Stimulated activated CD8-positive, alpha-beta memory T cell treated with anti-CD3 and anti-CD28 coated beads, Interleukin-4, amount 100 ng/mL, for 48 hours (primary cell): ENCODE results near the gene HOXA9.

Experiments used
- DNase-seq: peaks from one replicate; pipeline ENCODE4 v3.0.0-alpha.2; 2020

HOXA9 gene

DNA sequence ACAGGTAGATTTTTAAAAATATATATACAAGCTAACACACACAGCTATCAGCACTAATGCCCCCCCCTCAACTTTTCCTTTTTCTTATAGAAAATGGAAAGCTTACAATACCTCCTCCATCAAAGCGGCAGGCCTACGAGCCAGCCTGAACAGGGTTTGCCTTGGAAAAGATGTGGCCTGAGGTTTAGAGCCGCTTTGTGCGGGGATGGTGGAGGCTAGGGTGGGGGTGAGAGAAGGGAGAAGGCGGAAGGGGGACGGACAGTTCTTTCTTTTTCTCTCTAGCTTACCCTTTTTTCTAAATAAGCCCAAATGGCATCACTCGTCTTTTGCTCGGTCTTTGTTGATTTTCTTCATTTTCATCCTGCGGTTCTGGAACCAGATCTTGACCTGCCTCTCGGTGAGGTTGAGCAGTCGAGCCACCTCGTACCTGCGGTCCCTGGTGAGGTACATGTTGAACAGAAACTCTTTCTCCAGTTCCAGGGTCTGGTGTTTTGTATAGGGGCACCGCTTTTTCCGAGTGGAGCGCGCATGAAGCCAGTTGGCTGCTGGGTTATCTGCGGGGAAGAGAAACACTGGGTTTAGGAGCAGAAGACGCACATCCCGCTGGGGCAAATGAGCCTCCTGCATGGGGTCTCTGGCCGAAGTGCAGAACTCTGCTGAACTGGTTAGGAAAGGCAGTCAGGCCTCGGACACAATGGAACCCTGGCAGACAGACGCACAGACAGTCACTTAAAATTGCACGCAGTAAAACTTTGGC is 1.9 kb downstream of the HOXA9 start:
- DNase-seq: no peak

DNA sequence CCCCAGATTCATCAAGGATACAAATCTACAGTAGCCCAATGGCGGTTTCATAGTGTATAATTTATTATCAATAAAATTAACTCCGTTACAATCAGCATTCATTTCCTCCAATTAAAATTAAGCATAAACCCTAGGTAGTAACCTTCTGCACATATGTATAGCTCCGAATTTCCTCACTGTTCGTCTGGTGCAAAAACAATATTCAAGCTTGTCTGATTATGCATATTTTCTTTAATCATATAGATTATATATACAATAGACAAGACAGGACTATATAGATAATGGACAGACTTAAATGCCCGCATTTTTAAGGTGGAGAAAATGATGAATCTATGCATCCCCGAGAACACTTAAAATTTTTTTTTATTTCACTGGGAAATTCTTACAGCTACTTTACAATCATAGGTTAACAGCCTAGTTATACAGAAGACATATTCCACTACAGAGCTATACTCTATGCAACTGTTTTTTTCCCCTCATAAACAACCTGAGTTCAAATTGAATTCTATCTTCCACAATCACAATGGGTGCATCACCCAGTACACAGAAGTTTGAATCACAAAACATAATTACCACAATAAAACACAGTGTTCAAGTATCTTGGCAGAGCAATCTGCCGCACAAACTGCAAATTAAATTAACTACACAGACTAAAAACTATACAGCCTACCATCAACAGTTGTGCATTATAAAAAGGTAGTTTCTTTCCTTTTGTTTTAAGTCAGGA is 2.6 kb downstream of the HOXA9 start:
- no peak for DNase-seq

DNA sequence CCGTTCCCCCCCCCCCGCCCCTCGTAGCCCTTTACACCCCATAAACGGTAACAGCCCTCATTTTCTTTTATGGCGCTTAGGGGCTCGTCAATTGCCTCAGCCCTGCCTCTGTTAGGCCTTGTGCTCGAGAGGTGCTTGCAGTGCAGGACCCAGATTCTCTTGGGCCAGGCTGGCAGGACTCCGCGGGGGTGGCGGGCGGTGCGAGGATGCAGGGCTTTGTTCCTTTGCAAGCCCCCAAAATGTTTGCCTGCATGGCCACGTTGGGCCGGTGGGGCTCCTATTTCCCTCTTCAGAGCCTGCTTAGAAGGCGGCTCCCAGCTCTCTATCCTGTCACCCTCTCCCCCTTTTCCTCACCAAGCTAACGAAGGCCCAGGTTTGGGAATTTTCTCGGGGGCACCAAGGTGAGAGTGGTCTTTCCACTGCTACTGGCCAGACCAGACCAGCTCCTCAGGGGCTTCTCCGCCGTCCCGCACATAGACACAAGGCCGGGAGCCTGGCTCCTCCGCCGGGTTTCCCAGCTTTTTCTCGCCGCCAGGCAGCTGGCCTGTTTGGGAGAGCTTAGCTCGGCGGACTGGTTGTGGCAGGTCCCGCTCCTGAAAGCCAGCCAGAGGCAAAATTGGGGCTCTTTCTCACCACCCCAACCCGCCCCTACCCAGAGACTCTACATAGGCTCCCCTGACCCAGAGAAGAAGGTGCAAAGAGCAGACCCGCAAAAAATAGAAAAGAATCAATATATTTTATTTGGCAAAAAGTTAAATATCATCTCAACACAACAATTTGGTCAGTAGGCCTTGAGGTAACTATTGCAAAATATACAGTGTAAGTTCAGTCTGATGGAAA is 3.4 kb downstream of the HOXA9 start:
- no peak for DNase-seq

DNA sequence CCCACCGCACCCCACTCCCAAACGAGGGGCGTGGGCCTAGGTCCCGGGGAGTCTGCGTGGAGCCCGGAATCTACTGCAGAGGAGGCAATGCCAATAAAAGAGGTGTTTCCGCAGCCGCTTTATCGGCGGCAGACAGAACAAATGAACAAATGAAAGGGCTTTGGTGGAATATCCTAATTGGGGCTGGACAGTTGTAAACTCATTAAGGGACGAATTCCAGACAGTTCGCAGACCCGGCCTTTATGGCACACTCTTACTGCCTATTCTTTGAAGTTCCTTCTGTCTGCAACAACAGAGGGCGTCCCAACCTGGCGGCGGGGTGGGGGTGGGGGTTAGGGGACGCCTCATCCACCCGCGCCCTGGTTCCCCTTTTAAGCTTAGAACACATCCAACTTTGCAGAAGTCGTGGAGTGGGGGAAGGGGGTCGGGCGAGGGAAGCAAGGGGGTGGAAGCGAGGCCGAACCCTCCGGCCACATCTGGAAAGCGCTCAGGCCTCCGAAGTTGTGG is 4.1 kb downstream of the HOXA9 start:
- no peak for DNase-seq

DNA sequence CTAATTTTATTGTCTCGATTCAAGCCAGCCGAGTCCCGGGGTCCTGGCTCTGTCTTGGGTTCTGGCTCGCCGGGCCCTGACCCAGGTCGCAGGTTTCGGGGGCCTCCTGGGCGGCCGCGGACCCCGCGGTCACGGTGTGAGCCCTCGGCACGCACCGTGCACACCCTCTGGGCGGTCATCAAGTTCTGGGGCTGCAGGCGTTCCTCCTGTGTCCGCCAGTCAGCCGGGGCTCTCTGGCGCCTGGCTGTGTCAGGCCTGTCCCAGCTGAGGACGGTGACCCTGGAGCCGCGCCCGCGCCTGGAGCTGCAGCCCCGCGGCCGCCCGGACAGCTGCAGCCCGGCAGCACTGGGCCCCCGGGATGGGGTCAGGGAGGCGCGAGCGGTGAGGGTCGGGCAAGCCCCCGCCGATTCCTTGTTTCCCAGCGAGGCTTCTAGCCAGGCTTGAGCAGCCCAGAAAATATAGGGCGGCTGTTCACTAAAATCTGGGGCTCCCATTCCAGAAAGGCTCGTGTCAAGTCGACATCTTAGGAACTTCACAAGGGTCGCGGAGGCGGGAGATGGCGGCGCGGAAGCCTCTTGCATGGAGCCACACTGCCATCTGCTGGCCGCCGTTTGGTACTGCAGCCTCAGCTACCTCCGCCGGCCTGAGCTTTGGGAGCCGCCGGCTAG is 4.7 kb downstream of the HOXA9 start:
- peak; percentile 92 for DNase-seq

DNA sequence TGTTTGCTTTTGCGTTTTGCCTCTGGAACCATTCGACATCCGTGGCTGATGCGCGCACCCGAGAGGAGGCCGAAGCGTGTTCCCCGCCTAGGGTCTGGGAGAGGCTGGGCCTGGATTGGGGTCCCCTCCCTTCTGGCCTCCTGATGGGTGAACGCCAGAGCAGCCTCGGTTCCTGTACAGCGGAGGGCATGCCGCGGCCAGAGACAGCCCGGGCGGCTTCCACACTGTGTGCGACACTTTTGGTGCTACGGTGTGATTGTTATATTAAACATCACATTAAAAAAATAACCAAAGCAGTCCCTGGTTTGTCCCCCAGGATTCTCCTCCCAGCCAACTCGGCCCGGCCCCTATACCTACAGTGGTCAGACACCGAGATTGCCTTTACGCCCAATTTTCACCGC is 5.2 kb downstream of the HOXA9 start:
- no peak for DNase-seq

DNA sequence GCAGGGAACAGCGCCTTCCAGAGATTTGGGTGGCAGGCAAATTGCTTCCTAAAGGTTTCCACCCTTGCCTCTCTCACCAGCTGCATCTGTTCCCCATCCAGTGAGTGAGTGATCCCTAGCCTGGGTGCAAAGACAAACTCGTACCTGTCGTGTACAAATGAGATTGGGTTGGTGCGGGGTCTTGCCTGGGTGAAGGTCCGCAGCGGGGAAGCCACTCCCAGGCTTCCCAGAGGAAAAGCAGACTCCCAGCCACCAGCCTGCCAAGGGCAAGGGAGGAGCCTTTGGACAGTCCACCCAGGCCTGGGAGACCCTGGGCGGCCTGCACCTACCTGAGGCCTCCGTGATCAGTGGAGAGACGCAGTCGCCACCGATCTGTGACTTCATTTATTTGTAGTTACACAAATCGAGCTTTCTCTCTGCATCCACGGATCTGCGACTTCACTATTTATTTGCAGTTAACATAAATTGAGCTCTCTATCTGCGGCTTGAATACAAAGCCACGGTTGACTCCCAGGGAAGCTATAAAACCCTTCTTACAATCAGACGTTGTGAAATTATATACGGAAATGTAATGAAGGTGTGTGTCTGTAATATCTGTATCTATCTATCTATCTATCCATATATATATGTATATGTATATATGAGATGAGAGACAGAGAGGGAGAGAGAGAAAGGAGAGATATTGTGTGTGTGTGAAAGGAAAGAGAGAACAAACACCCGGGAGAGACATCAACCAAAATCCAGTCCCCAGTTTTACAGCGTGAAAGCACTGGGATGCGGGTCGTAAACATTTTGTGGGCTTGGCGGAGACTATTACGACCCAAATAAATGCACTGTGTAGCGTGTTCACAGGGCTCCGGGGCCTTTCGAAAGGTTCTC is 5.8 kb downstream of the HOXA9 start:
- no peak for DNase-seq

DNA sequence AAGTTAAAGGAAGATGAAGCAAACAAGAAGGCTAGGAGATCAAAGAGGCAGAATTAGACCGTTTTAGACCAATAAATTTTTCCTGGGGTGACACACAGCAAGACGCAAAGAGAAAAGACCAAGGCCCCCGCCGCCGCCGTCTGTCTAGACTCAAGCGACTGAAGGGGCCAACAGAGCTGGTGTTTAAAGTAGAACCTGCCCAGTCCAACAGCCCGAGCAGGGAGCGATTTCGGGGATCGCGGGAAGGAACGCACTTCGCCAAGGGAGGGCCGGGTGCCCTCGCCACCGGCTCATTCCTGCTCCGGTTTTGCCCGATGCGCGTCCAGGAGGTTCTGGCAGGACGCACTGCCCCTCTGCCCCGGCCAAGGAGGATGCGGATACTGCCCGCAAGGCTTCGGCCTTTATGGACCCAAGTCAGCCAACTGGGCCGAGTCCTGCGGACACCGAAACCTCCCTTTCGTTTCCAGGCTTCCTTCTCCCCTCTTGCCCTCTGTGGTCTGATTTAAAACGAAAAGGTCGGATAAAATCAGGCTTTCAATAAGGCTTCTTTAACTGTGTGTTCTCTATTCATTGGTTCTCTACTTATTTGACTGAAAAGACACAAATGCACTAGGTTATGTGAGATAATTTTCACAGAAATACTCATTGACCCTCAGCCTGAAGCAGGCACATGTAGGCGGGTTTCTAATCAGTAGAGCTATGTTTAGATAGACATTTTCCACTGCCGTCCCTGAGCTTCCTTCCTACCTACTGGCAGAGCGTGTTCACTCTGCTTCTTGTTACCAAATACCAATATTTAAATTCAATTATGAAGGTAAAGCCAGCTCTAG is 6.7 kb downstream of the HOXA9 start:
- no peak for DNase-seq

DNA sequence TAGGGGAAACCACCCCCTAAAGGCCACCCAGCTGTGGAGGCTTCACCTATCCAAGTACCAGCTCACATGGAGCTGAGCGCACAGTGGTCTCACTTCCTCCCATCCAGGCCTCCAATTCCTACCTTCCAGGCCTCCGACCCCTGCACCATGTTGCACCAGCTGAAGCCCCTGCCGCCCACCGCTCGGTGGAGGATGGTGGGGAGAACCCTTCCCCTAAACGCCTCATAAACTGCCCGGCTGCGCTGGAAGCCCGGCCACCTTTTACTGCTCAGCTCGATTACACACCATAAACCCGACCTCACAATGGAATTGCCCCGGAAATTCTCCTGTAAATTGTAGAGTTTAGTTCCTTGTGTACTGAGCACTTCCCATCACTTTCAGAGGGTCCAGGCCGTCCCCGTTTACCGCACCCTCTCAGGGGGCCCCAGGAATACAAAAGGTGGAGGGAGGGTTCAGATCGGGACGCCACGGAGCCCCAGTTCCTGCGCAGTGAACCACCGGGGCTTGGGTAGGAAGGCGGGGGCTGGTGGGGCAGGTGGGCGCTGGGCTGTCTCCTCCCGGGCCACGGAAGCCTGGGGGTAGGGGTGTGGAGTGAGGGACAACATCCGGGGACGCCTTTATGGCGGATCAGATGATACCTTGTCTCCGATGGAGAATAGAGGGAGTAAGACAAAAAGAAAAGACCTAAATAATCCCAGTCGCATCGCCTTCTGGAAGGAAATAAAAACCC is 7.5 kb downstream of the HOXA9 start:
- no peak for DNase-seq

DNA sequence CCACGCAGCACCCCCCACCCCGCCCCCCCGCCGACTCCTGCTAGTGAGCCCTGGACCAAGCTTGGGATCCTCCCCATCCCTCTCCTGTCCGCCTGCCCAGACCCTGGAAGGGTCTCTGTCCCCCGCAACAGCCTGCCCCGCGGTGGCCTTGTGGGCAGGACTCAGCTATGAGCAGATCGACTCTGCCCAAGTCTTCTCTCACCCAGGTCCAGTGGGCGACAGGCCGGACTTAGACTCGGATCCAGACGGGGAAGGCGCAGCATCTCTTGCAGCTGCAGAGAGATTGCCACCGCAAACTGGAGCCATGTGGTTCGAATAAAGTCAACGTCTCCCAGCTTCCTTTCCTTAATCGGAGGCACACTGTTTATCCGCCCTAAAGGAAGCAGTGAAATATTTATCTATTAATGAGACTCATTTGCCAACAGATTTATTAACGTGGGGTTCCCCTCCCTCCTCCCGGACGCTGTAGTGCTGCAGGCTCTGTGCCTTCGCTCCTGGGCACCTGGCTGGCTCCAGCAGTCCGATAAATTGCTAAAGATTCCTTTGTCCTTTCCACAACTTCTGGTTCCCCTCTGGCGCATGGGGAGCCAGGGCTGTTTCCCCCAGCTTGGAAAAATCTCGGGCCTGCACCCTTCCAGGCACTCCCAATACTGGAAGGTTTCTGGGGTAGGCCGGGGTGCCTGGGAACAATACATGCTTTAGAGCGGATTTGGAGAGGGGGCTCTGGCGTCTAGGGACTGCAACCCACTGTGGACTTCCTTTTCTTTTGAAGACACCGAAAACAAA is 8.2 kb downstream of the HOXA9 start:
- no peak for DNase-seq

DNA sequence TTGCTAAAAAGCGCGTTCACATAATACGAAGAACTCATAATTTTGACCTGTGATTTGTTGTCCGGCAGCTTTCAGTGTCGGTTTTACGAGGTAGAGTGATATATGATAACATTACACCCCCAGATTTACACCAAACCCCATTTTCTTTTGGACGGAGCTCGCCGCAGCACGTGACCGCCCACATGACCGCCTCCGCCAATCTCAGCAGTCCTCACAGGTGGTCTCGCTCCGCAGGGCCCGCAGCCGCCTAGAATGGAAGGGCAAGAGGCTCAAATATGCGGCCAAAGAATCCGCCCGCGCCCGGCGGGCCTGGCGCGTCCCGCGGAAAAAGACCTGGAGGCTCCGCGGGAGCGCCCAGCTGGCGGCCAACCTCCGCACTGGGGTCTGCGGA is 8.8 kb downstream of the HOXA9 start, which contains the start of gene HOXA7:
HOXA7 (minus strand) TSS at position 168 of the 391 bp plus-strand sequence; CDS start at position 38, 130 bp downstream.
- no peak for DNase-seq

DNA sequence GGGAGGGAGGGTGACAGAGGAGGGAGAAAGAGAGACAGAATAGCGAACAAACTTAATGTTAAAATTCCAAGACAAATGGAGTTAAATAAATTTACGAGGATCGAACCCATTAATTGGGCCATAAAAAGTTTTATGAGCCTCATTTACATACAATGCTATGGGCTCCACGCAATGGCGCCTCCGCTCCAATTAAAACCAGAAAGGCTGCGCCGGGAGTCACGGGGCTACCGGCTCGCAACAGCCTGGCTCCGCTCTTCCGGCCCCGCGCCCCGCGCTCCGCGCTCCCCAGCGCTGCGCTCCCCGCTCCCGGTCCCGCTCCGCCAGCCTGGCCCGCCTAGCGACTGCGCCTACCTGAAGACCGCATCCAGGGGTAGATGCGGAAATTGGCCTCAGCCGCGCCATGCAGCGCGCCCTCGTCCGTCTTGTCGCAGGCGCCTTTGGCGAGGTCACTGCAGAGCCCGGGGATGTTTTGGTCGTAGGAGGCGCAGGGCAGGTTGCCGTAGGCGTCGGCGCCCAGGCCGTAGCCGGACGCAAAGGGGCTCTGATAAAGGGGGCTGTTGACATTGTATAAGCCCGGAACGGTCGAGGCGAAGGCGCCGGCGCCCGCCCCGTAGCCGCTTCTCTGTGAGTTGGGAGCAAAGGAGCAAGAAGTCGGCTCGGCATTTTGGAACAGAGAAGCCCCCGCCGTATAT is 9.4 kb downstream of the HOXA9 start:
- no peak for DNase-seq

DNA sequence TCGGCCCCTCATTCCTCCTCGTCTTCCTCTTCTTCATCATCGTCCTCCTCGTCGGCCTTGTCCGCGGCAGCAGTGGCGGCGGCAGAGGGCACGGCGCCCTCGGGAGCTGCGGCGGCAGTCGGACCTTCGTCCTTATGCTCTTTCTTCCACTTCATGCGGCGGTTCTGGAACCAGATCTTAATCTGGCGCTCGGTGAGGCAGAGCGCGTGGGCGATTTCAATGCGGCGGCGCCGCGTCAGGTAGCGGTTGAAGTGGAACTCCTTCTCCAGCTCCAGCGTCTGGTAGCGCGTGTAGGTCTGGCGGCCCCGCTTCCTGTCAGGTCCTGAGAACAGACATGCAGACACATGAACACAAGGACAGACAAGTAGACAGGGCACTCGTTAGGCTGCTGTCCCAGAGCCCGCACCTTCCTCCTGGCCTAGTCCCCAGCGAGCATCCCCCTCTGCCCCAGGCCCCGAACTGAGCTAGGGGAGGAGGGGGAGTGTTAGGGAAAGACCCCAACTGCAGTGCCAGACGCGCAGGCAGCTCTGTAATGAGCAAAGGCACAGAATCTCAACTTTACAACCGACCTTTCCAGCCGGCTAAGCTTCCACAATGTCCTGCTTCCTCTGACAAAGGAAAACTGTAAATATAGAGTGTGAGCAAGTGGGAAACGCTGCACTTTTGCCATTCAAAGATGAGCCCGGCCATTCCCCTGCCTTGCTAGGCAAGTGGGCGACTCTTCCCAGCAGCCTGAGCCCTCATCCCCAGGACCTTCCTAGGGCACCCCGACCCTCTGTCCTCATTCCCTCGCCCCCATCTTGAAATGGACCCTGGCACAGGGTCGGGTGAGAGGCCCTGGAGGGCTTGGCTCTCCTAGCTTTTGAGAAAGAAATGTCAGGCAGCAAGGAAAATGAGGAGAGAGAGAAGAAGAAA is 10.2 kb downstream of the HOXA9 start:
- peak; percentile 60 for DNase-seq

DNA sequence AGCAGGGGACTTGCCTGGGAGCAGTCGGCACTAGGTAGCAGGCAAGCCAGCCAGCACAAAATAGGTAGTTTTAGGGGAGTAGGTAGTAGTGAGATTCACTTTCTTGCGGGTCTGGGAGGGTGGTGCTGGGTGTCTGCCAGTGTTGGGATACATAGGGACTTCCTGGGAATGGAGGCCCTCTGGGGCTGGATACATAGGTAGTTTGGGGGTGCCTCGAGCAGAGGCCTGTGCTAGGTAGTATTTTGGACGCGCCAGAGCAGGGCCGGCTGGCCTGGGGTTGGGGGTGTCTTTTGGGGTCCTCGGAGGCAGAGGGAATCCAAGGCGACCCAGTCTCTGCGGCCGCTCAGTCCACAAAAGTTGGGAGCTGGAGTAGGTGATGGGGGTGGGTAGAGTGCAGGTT is 11.0 kb downstream of the HOXA9 start:
- no peak for DNase-seq

DNA sequence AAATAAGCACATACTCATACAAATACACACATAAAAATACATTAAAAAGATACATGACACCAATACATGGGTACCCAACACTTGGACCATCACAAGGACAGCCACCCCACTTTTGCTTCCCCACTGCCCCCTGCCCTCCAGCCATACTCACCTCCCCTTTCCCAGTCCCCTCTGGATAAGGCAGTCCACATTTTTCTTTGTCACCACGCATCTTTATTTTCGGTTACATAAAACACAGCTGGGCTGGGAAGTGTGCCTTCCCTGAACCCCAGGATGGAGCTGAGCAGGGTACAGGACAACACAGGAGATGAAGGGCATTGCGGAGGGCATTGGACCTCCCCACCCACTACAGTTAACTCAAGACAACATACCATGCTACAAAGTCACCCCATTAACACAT is 11.8 kb downstream of the HOXA9 start:
- no peak for DNase-seq

DNA sequence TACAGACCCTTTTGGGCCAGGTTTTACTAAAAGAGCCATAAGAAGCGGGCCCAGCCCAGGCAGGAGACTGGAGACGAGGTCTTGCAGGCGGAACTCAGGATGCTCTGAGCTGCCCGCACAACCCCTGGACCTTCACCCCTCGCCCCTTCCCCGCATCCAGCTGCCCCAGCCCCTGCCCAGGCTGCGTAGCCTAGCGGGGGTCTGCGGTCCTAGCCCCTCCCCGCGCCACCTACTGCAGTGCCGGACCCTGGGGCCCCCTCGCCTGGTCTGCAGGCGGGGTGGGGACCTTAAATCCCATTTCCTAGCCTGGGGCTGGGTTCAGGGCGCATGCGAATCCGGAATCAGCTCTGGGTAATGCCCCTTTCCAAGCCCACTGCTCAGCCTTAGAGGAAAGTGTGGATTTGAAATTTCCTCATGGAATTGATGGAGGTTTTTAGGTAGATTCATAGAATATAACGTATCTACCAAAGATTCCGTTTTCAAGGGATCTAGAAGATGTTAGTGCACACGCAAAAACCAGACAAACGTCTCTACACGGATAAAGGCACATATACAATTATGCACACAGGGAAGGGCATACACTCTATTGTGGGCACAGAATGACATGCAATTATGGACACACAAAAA is 12.4 kb downstream of the HOXA9 start:
- DNase-seq: no peak
